Gastroesophageal sphincter (tissue), 4 donors: ENCODE data around the gene STAT5A. TPM values are rescaled to one million over a fixed set of nuclear protein-coding genes. Genes with fewer than 3 reads are reported as not detected.

ENCODE experiments used
- ATAC-seq: fragments of 150-250 bp; one replicate; pipeline ENCODE4 v1.9.1; 2016; ENCODE audit warnings: mild to moderate bottlenecking, moderate library complexity
- H3K27ac ChIP-seq, 4 donors: fragments of 200-600 bp; sonication (generic) in 3 of 4; 1 replicate in 3 of 4; 2 replicates in 1 of 4; pipeline ENCODE4 v1.5.1; 2016 to 2019
- H3K27me3 ChIP-seq: fragments of 200-600 bp; sonication (generic); one replicate; pipeline ENCODE4 v1.5.1; 2019
- H3K36me3 ChIP-seq, 2 donors: fragments of 200-600 bp; sonication (generic); one replicate each; pipeline ENCODE4 v1.5.1; 2019; ENCODE audit warnings: control low read depth in 1 of 2
- H3K4me1 ChIP-seq, 3 donors: fragments of 200-600 bp; sonication (generic); 1 replicate in 2 of 3; 2 replicates in 1 of 3; pipeline ENCODE4 v1.5.1; 2016 to 2019; ENCODE audit warnings: control low read depth in 2 of 3
- H3K4me3 ChIP-seq, 2 donors: fragments of 200-600 bp; sonication (generic); one replicate each; pipeline ENCODE4 v1.5.1; 2019; ENCODE audit warnings: mild to moderate bottlenecking in 1 of 2, moderate library complexity in 1 of 2
- H3K9me3 ChIP-seq, 3 donors: fragments of 200-600 bp; sonication (generic); one replicate each; pipeline ENCODE4 v1.5.1; 2017 to 2019; ENCODE audit warnings: control low read depth in 2 of 3
- CTCF ChIP-seq, 4 experiments: fragments of 200-600 bp in 2 of 4; fragments of 450-650 bp in 2 of 4; sonication (generic) in 1 of 4; IDR thresholded peaks; one replicate each; pipeline ENCODE4 v1.5.1; 2017 to 2019; ENCODE audit warnings: antibody characterized with exemption in 4 of 4, mild to moderate bottlenecking in 2 of 4, moderate library complexity in 2 of 4
- EP300 ChIP-seq: sonication (generic); formaldehyde crosslinking; IDR thresholded peaks from one replicate; pipeline ENCODE4 v1.6.1; 2017; ENCODE audit warnings: antibody characterized with exemption, mild to moderate bottlenecking
- POLR2A ChIP-seq, 2 donors: fragments of 450-650 bp; IDR thresholded peaks; one replicate each; pipeline ENCODE4 v1.6.1; 2017; ENCODE audit warnings: antibody characterized with exemption in 2 of 2, mild to moderate bottlenecking in 2 of 2, moderate library complexity in 1 of 2
- POLR2AphosphoS5 ChIP-seq: sonication (generic); formaldehyde crosslinking; IDR thresholded peaks from one replicate; pipeline ENCODE4 v1.6.1; 2017; ENCODE audit warnings: antibody characterized with exemption
- WGBS, 2 donors: methylation state at CpG; one replicate each; pipeline ENCODE4 v1.1.5; 2018; ENCODE audit warnings: low coverage in 1 of 2; 5-methylcytosine and 5-hydroxymethylcytosine counted together
- total RNA-seq, 4 donors: library from RNA; depleted of rRNA; stranded (reverse); fragments of >200 nt; gene quantifications; one replicate each; pipeline ENCODE4 v1.1.0, GENCODE V29; 2016

STAT5A gene
- total RNA-seq, 4 donors from 2014 or later = 61.8 to 80.8 (median 71.4) TPM

- Histone ChIP-seq H3K4me3 (no peak overlapping the region), H3K4me1 (peaks cover 3 to 55% (median 25%) of the 10 kb centered on the region in 3 donors), H3K27ac (peak overlapping the region; percentile 52 to 84 (median 74)), H3K36me3 (peaks cover 3 to 45% of the 10 kb centered on the region in 2 donors), H3K9me3 (no peaks in the 10 kb centered on the region), H3K27me3 (no peaks in the 10 kb centered on the region)
- TF ChIP-seq CTCF (IDR thresholded peaks at IDR 0.05) (no peak), POLR2AphosphoS5 (peak; percentile 71), EP300 (no peak), POLR2A (IDR thresholded peaks at IDR 0.05) (no peak)
- ATAC-seq = peak; percentile 79
These were observed 58.9 kb downstream of the STAT5A start for GRCh38 chr17:42347198-42347597.

GRCh38 chr17:42347606-42348005, 59.3 kb downstream of the STAT5A start:
- no peak for ATAC-seq
- Histone ChIP-seq H3K4me1 (peaks cover 3 to 59% (median 25%) of the 10 kb centered on the region in 3 donors), H3K36me3 (peaks cover 3 to 41% of the 10 kb centered on the region in 2 donors), H3K4me3 (no peak overlapping the region), H3K27me3 (no peaks in the 10 kb centered on the region), H3K9me3 (no peaks in the 10 kb centered on the region), H3K27ac (peak overlapping the region; percentile 52 to 84 (median 74))
- TF ChIP-seq EP300 (no peak), POLR2A (IDR thresholded peaks at IDR 0.05) (no peak), POLR2AphosphoS5 (no peak), CTCF (IDR thresholded peaks at IDR 0.05) (no peak)
- 57 to 93% methylated on average over 2 to 3 of the region's 3 CpGs for WGBS, 2 donors

- H3K27ac ChIP-seq = peak overlapping the region in 3 of 4 donors; percentile 67 to 84 (median 80)
- H3K36me3 ChIP-seq = peaks cover 3 to 37% of the 10 kb centered on the region in 2 donors
- no peak overlapping the region for H3K4me3 ChIP-seq
- no peak for ATAC-seq
- TF ChIP-seq EP300 (no peak), POLR2AphosphoS5 (no peak), POLR2A (IDR thresholded peaks at IDR 0.05) (no peak), CTCF (IDR thresholded peaks at IDR 0.05) (no peak)
- H3K27me3 ChIP-seq = no peaks in the 10 kb centered on the region
- WGBS, 2 donors = 82 to 100% methylated on average over 3 of the region's 3 CpGs
- no peaks in the 10 kb centered on the region for H3K9me3 ChIP-seq
- peaks cover 3 to 64% (median 25%) of the 10 kb centered on the region in 3 donors for H3K4me1 ChIP-seq
These were observed 59.8 kb downstream of the STAT5A start for GRCh38 chr17:42348104-42348503.

- Histone ChIP-seq H3K9me3 (no peaks in the 10 kb centered on the region), H3K27me3 (no peaks in the 10 kb centered on the region), H3K4me3 (no peak overlapping the region), H3K4me1 (peaks cover 5 to 79% (median 6%) of the 10 kb centered on the region in 3 donors), H3K27ac (no peak overlapping the region), H3K36me3 (no peaks in the 10 kb centered on the region)
- ATAC-seq = no peak
- no peak for TF ChIP-seq CTCF (IDR thresholded peaks at IDR 0.05)
- no peak for TF ChIP-seq POLR2A (IDR thresholded peaks at IDR 0.05)
- TF ChIP-seq EP300 = no peak
- TF ChIP-seq POLR2AphosphoS5 = no peak
- 66 to 81% methylated on average over 3 of the region's 3 CpGs for whole genome bisulfite sequencing, 2 donors
These were observed 66.9 kb downstream of the STAT5A start for GRCh38 chr17:42354956-42355843.

GRCh38 chr17:42358434-42358833, 70.1 kb downstream of the STAT5A start:
- ATAC-seq = no peak
- TF ChIP-seq POLR2A (IDR thresholded peaks at IDR 0.05) = no peak
- TF ChIP-seq CTCF (IDR thresholded peaks at IDR 0.05) = no peak
- TF ChIP-seq POLR2AphosphoS5 = no peak
- TF ChIP-seq EP300 = no peak
- Histone ChIP-seq H3K9me3 (no peaks in the 10 kb centered on the region), H3K4me1 (peaks cover 5 to 85% (median 21%) of the 10 kb centered on the region in 3 donors), H3K4me3 (no peak overlapping the region), H3K27ac (no peak overlapping the region), H3K36me3 (no peaks in the 10 kb centered on the region), H3K27me3 (no peaks in the 10 kb centered on the region)
- WGBS, 2 donors = 55 to 58% methylated on average over 1 of the region's 1 CpG
